Parathyroid adenoma (tissue), 2 donors: Measurements from ENCODE around the gene ATP8B4.

Experiments
- H2AFZ ChIP-seq: fragments of 300-600 bp; sonication (generic); one replicate; pipeline ENCODE4 v1.7.0; 2017; ENCODE audit warnings: antibody characterized with exemption, mild to moderate bottlenecking
- H3K27ac ChIP-seq: fragments of 300-600 bp; sonication (generic); one replicate; pipeline ENCODE4 v1.7.0; 2017
- H3K27me3 ChIP-seq: fragments of 300-600 bp; sonication (generic); one replicate; pipeline ENCODE4 v1.7.0; 2017; ENCODE audit warnings: low read length; ENCODE audit not compliant: control insufficient read depth, insufficient read depth
- H3K36me3 ChIP-seq: fragments of 300-600 bp; sonication (generic); one replicate; pipeline ENCODE4 v1.7.0; 2017; ENCODE audit warnings: low read length; ENCODE audit not compliant: control insufficient read depth, insufficient read depth
- H3K4me1 ChIP-seq: fragments of 300-600 bp; sonication (generic); one replicate; pipeline ENCODE4 v1.7.0; 2017; ENCODE audit warnings: control low read depth
- H3K4me2 ChIP-seq: fragments of 300-600 bp; sonication (generic); one replicate; pipeline ENCODE4 v1.7.0; 2017; ENCODE audit warnings: low read length
- H3K4me3 ChIP-seq: fragments of 300-600 bp; sonication (generic); one replicate; pipeline ENCODE4 v1.7.0; 2017; ENCODE audit warnings: low read depth, low read length
- H3K79me2 ChIP-seq: fragments of 300-600 bp; sonication (generic); one replicate; pipeline ENCODE4 v1.7.0; 2017; ENCODE audit warnings: control low read depth
- H3K9ac ChIP-seq: fragments of 300-600 bp; sonication (generic); one replicate; pipeline ENCODE4 v1.7.0; 2017; ENCODE audit warnings: mild to moderate bottlenecking
- H3K9me3 ChIP-seq: fragments of 300-600 bp; sonication (generic); one replicate; pipeline ENCODE4 v1.7.0; 2017; ENCODE audit warnings: low read length; ENCODE audit not compliant: control insufficient read depth
- TF ChIP-seq, protein P1 (sequence below): fragments of 300-600 bp; sonication (generic); IDR thresholded peaks from one replicate; pipeline ENCODE4 v1.7.0; 2017; ENCODE audit warnings: antibody characterized with exemption, mild to moderate bottlenecking
- donor health status: primary hyperparathyroidism.

Gene ATP8B4

DNA sequence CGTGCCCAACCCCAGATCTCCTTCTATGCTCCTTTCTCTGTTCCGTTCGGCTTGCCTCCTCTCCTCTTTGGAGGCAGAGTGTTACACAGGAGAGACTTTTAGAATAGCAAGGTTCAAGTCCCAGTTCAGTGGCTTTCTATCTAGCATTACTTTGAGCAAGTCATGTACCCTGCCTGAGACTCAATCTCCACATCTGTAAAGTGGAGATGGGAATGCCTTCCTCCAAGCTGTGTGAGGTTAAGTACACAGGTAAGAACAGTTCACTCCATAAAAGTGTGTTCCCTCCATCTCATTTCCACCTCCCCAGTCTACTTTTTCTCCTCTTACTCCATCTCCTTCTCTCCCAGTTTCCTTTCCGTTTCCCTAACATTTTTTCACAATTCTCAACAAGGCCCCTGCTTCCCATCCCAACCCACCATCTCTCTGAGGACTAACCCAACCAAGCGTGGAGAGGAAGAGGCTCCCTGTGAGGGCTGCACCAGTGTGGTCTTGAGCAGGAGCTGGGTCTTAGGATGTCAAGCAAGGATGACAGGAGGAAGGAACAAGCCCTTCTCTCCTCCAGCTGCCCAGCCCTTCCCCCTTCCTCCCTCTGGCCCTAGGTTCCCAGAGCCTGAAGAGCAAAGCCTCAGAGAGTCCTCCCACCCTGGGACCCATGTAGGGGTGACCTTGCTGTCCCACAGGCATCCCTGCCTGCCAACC lies 6.4 kb downstream of the ATP8B4 start:
- H3K27me3 ChIP-seq: no peaks in the 10 kb centered on the region
- TF ChIP-seq, protein P1, sequence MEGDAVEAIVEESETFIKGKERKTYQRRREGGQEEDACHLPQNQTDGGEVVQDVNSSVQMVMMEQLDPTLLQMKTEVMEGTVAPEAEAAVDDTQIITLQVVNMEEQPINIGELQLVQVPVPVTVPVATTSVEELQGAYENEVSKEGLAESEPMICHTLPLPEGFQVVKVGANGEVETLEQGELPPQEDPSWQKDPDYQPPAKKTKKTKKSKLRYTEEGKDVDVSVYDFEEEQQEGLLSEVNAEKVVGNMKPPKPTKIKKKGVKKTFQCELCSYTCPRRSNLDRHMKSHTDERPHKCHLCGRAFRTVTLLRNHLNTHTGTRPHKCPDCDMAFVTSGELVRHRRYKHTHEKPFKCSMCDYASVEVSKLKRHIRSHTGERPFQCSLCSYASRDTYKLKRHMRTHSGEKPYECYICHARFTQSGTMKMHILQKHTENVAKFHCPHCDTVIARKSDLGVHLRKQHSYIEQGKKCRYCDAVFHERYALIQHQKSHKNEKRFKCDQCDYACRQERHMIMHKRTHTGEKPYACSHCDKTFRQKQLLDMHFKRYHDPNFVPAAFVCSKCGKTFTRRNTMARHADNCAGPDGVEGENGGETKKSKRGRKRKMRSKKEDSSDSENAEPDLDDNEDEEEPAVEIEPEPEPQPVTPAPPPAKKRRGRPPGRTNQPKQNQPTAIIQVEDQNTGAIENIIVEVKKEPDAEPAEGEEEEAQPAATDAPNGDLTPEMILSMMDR: no peak
- H3K79me2 ChIP-seq: no peaks in the 10 kb centered on the region
- H3K9me3 ChIP-seq: no peaks in the 10 kb centered on the region
- H3K4me3 ChIP-seq: no peak overlapping the region
- H3K27ac ChIP-seq: no peak overlapping the region
- H3K36me3 ChIP-seq: no peaks in the 10 kb centered on the region
- H2AFZ ChIP-seq: no peak overlapping the region
- no peak overlapping the region for H3K9ac ChIP-seq
- no peak overlapping the region for H3K4me2 ChIP-seq
- no peaks in the 10 kb centered on the region for H3K4me1 ChIP-seq

GRCh38 chr15:50110285-50110684 lies 8.7 kb downstream of the ATP8B4 start:
- no peak overlapping the region for H3K27ac ChIP-seq
- no peak overlapping the region for H2AFZ ChIP-seq
- no peak overlapping the region for H3K4me3 ChIP-seq
- H3K79me2 ChIP-seq: no peaks in the 10 kb centered on the region
- TF ChIP-seq, protein P1: no peak
- no peaks in the 10 kb centered on the region for H3K9me3 ChIP-seq
- no peak overlapping the region for H3K4me2 ChIP-seq
- H3K9ac ChIP-seq: no peak overlapping the region
- H3K4me1 ChIP-seq: no peaks in the 10 kb centered on the region
- H3K27me3 ChIP-seq: no peaks in the 10 kb centered on the region
- H3K36me3 ChIP-seq: no peaks in the 10 kb centered on the region

DNA sequence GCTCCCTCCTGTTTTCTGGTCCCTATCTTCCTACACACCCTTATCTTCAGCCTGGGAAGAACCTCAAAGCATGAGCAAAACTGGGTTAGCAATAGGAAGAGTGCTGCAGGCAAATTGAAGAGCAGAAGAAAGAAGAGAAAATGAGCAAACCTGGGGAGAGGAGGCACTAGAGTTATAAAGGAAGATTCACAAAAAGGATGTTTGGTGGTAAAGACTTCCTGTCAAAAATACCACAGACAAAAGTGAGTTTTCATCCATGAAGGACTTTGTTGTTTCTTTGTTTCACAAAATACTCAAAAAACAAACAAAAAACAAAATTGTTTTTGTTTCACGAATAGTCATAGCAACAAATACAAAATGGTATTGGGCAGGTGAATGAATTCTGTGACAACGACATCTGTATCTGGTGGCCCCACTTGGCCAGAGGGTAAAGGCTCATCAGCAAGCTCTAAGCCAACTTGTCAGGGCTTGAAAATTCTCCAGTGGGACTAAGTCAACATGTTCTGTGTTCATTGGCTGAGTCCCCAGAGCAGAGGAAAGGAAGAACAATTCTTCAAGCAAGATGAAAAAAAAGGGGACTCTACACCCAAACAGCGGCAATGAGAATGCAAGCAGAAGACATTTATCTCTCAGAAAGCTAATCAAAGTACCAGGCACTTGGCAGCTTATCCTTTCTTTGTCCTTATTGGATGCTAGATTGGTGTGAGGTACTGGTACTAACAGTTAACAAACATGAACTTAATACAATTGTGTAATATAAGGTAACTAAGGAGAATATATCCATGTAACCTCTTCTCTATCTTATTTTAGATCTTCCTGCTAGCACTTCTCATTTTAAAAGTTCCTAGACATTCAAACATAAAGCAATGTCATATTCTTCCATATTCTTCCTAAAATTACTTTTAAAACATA lies 9.7 kb downstream of the ATP8B4 start:
- TF ChIP-seq, protein P1: no peak
- H2AFZ ChIP-seq: no peak overlapping the region
- H3K4me3 ChIP-seq: no peak overlapping the region
- no peaks in the 10 kb centered on the region for H3K27me3 ChIP-seq
- H3K9me3 ChIP-seq: no peaks in the 10 kb centered on the region
- H3K27ac ChIP-seq: no peak overlapping the region
- no peaks in the 10 kb centered on the region for H3K4me1 ChIP-seq
- H3K4me2 ChIP-seq: no peak overlapping the region
- H3K9ac ChIP-seq: no peak overlapping the region
- no peaks in the 10 kb centered on the region for H3K36me3 ChIP-seq
- no peaks in the 10 kb centered on the region for H3K79me2 ChIP-seq

DNA sequence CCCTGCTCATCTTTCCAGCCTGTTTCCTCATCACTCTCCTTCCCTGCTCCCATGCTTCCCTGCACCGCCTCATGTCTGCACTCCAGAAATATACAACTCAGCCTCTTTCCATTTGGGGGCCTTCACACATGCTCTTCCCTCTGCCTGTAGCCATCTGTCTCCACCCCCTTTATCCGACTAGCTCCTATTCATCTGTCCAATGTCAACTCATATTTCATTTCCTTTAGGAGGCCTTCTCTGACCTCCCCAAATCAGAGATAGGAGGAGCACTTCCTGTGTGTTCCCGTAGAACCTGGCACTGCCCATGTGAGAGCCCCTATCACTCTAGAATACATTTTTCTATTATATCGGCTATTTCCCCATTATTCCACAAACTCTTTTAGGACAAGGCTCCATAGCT lies 10.6 kb downstream of the ATP8B4 start:
- H3K4me2 ChIP-seq: no peak overlapping the region
- H3K4me3 ChIP-seq: no peak overlapping the region
- H3K79me2 ChIP-seq: no peaks in the 10 kb centered on the region
- no peaks in the 10 kb centered on the region for H3K4me1 ChIP-seq
- no peaks in the 10 kb centered on the region for H3K36me3 ChIP-seq
- H3K27me3 ChIP-seq: no peaks in the 10 kb centered on the region
- TF ChIP-seq, protein P1: no peak
- H3K9me3 ChIP-seq: no peaks in the 10 kb centered on the region
- H2AFZ ChIP-seq: no peak overlapping the region
- H3K9ac ChIP-seq: no peak overlapping the region
- no peak overlapping the region for H3K27ac ChIP-seq
